PFSK-1 (cell line): Measurements from ENCODE around the gene SYS1.

ENCODE experiments used
- FOXP2 ChIP-seq: optimal IDR thresholded peaks from 2 replicates; pipeline ENCODE3; 2011; ENCODE audit warnings: borderline replicate concordance, control low read depth, inconsistent platforms; ENCODE audit not compliant: insufficient read depth; ENCODE audit errors: extremely low read length, extremely low read depth
- POLR2AphosphoS5 ChIP-seq: IDR thresholded peaks from 2 replicates; pipeline ENCODE4 v1.6.1; 2012; ENCODE audit warnings: low read depth, mild to moderate bottlenecking, control low read depth, low read length, moderate library complexity
- SIN3A ChIP-seq: IDR thresholded peaks from 2 replicates; pipeline ENCODE4 v1.6.1; 2012; ENCODE audit warnings: mild to moderate bottlenecking, low read length, moderate library complexity, borderline replicate concordance; ENCODE audit not compliant: insufficient read depth
- TF ChIP-seq, protein P1 (sequence below), 2 experiments: IDR thresholded peaks; 2 replicates each; pipeline versions ENCODE4 v1.6.1 to v1.8.0; 2011 to 2012; ENCODE audit warnings: low read depth in 2 of 2, low read length in 2 of 2, control low read depth in 1 of 2, inconsistent platforms in 1 of 2, mild to moderate bottlenecking in 1 of 2, moderate library complexity in 1 of 2; ENCODE audit not compliant: insufficient read depth in 1 of 2

GRCh38 chr20:45407067-45407745, 44.2 kb downstream of the SYS1 start:
- TF ChIP-seq, protein P1, sequence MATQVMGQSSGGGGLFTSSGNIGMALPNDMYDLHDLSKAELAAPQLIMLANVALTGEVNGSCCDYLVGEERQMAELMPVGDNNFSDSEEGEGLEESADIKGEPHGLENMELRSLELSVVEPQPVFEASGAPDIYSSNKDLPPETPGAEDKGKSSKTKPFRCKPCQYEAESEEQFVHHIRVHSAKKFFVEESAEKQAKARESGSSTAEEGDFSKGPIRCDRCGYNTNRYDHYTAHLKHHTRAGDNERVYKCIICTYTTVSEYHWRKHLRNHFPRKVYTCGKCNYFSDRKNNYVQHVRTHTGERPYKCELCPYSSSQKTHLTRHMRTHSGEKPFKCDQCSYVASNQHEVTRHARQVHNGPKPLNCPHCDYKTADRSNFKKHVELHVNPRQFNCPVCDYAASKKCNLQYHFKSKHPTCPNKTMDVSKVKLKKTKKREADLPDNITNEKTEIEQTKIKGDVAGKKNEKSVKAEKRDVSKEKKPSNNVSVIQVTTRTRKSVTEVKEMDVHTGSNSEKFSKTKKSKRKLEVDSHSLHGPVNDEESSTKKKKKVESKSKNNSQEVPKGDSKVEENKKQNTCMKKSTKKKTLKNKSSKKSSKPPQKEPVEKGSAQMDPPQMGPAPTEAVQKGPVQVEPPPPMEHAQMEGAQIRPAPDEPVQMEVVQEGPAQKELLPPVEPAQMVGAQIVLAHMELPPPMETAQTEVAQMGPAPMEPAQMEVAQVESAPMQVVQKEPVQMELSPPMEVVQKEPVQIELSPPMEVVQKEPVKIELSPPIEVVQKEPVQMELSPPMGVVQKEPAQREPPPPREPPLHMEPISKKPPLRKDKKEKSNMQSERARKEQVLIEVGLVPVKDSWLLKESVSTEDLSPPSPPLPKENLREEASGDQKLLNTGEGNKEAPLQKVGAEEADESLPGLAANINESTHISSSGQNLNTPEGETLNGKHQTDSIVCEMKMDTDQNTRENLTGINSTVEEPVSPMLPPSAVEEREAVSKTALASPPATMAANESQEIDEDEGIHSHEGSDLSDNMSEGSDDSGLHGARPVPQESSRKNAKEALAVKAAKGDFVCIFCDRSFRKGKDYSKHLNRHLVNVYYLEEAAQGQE (IDR thresholded peaks at IDR 0.05; ENCODE audit: insufficient read depth in 1 of 2, low read depth in 2 of 2, low read length in 2 of 2) = no peak
- TF ChIP-seq POLR2AphosphoS5 = no peak
- TF ChIP-seq SIN3A = no peak
- no peak for TF ChIP-seq FOXP2
